IMR-90 (cell line): ENCODE measurements around the gene NT5C. TPM values are rescaled to one million over a fixed set of nuclear protein-coding genes. Genes with fewer than 3 reads are reported as not detected.

Experiments
- ATAC-seq: fragments of 200-7000 bp; cut with Tn5 transposase; 2 replicates; pipeline ENCODE4 v1.9.1; 2020; ENCODE audit warnings: low read depth, mild to moderate bottlenecking, moderate library complexity
- BruUV-seq: library from RNA; stranded (reverse); fragments of 400-500 nt; replicated peaks from 2 replicates; lab custom pipeline; 2021; lab: Mats Ljungman, UMichigan
- CTCF ChIA-PET: fragments of 300-600 bp; formaldehyde crosslinking; extraction: SDS; loops from one replicate; lab custom pipeline; 2021; ENCODE audit warnings: antibody characterized with exemption; lab: Yijun Ruan, JAX
- POLR2A ChIA-PET: fragments of 300-600 bp; sonication (Branson Sonifier 250); formaldehyde crosslinking; loops from one replicate; lab custom pipeline; 2022; ENCODE audit warnings: antibody characterized with exemption; ENCODE audit not compliant: unreplicated experiment; lab: Charles Lee
- DNase-seq: peaks from one replicate; pipeline ENCODE4 v3.0.0; 2013
- H2AFZ ChIP-seq: replicated peaks from 2 replicates; pipeline ENCODE3; 2013; ENCODE audit warnings: low read length, mild to moderate bottlenecking; ENCODE audit not compliant: poor library complexity
- H2AK5ac ChIP-seq: 2 replicates; pipeline ENCODE4 v1.6.1; 2013; ENCODE audit warnings: low read depth, low read length, inconsistent platforms
- H2AK9ac ChIP-seq: replicated peaks from 2 replicates; pipeline ENCODE3; 2013; ENCODE audit warnings: mild to moderate bottlenecking, low read depth, low read length, moderate library complexity; ENCODE audit not compliant: poor library complexity
- H2BK120ac ChIP-seq: 2 replicates; pipeline ENCODE4 v1.6.1; 2013; ENCODE audit warnings: low read depth, low read length, inconsistent platforms
- H2BK15ac ChIP-seq: 3 replicates; pipeline ENCODE4 v1.6.1; 2013; ENCODE audit warnings: low read depth, low read length, inconsistent platforms
- H2BK20ac ChIP-seq: 2 replicates; pipeline ENCODE4 v1.6.1; 2013; ENCODE audit warnings: low read depth, mild to moderate bottlenecking, inconsistent platforms, low read length, moderate library complexity
- H2BK5ac ChIP-seq: 2 replicates; pipeline ENCODE4 v1.6.1; 2013; ENCODE audit warnings: mild to moderate bottlenecking, low read depth, low read length, inconsistent platforms; ENCODE audit not compliant: poor library complexity, severe bottlenecking
- H3K14ac ChIP-seq: replicated peaks from 2 replicates; pipeline ENCODE4 v1.6.1; 2013; ENCODE audit warnings: low read depth, low read length, inconsistent platforms
- H3K18ac ChIP-seq: 2 replicates; pipeline ENCODE4 v1.6.1; 2013; ENCODE audit warnings: low read depth, low read length, control low read depth
- H3K23ac ChIP-seq: 2 replicates; pipeline ENCODE4 v1.6.1; 2013; ENCODE audit warnings: low read depth, low read length, inconsistent platforms
- H3K27ac ChIP-seq: 2 replicates; pipeline ENCODE4 v1.5.1; 2013; ENCODE audit warnings: mild to moderate bottlenecking, control low read depth, low read length; ENCODE audit not compliant: insufficient read depth
- H3K27me3 ChIP-seq: 2 replicates; pipeline ENCODE4 v1.6.1; 2013; ENCODE audit warnings: low read length; ENCODE audit not compliant: control insufficient read depth, insufficient read depth
- H3K36me3 ChIP-seq: 2 replicates; pipeline ENCODE4 v1.6.1; 2013; ENCODE audit warnings: low read length, mixed read lengths; ENCODE audit not compliant: control insufficient read depth, insufficient read depth
- H3K4ac ChIP-seq: 2 replicates; pipeline ENCODE4 v1.6.1; 2013; ENCODE audit warnings: low read depth, low read length, inconsistent platforms
- H3K4me1 ChIP-seq: 2 replicates; pipeline ENCODE4 v1.6.1; 2013; ENCODE audit warnings: low read length, mixed read lengths; ENCODE audit not compliant: control insufficient read depth, insufficient read depth
- H3K4me2 ChIP-seq: 2 replicates; pipeline ENCODE4 v1.6.1; 2013; ENCODE audit warnings: low read depth, mild to moderate bottlenecking, control low read depth, low read length, moderate library complexity
- H3K4me3 ChIP-seq: 2 replicates; pipeline ENCODE4 v1.5.1; 2013; ENCODE audit warnings: low read depth, mild to moderate bottlenecking, control low read depth, low read length, moderate library complexity; ENCODE audit not compliant: insufficient read depth
- H3K56ac ChIP-seq: 2 replicates; pipeline ENCODE4 v1.6.1; 2013; ENCODE audit warnings: low read length, inconsistent platforms; ENCODE audit not compliant: insufficient read depth; ENCODE audit errors: extremely low read depth
- H3K79me1 ChIP-seq, 2 experiments: 2 replicates each; pipeline ENCODE4 v1.6.1; 2013; ENCODE audit warnings: low read length in 2 of 2, inconsistent platforms in 1 of 2, low read depth in 1 of 2
- H3K9ac ChIP-seq: 2 replicates; pipeline ENCODE4 v1.6.1; 2013; ENCODE audit warnings: low read depth, low read length, control low read depth
- H3K9me1 ChIP-seq: 2 replicates; pipeline ENCODE4 v1.6.1; 2013; ENCODE audit warnings: low read length, inconsistent platforms; ENCODE audit not compliant: insufficient read depth
- H3K9me3 ChIP-seq: 2 replicates; pipeline ENCODE4 v1.6.1; 2013; ENCODE audit warnings: low read length; ENCODE audit not compliant: control insufficient read depth, insufficient read depth
- H4K20me1 ChIP-seq: 2 replicates; pipeline ENCODE4 v1.6.1; 2013; ENCODE audit warnings: low read length, inconsistent platforms; ENCODE audit not compliant: insufficient read depth
- H4K5ac ChIP-seq: 2 replicates; pipeline ENCODE4 v1.6.1; 2013; ENCODE audit warnings: mild to moderate bottlenecking, low read depth, low read length, control low read depth
- H4K8ac ChIP-seq, 2 experiments: 2 replicates each; pipeline ENCODE4 v1.6.1; 2013; ENCODE audit warnings: low read depth in 2 of 2, low read length in 2 of 2, control low read depth in 1 of 2, inconsistent platforms in 1 of 2
- H4K91ac ChIP-seq: 2 replicates; pipeline ENCODE4 v1.6.1; 2013; ENCODE audit warnings: low read depth, low read length, inconsistent platforms; ENCODE audit not compliant: insufficient read depth
- BHLHE40 ChIP-seq: fragments of 150-350 bp; IDR thresholded peaks from 2 replicates; pipeline ENCODE4 v1.6.1; 2016; ENCODE audit warnings: mild to moderate bottlenecking, low read depth, low read length
- CTCF ChIP-seq: conservative IDR thresholded peaks from 2 replicates; pipeline ENCODE4 v1.5.1; 2012; ENCODE audit warnings: mild to moderate bottlenecking, low read depth, low read length, improper control_type of control experiment
- ELK1 ChIP-seq: fragments of 150-350 bp; IDR thresholded peaks from 2 replicates; pipeline ENCODE4 v1.6.1; 2016; ENCODE audit warnings: low read depth, mild to moderate bottlenecking, low read length, moderate library complexity, borderline replicate concordance
- FOS ChIP-seq: fragments of 150-350 bp; IDR thresholded peaks from 2 replicates; pipeline ENCODE4 v1.6.1; 2016; ENCODE audit warnings: low read depth, low read length
- MAFK ChIP-seq: IDR thresholded peaks from 2 replicates; pipeline ENCODE4 v1.6.1; 2012; ENCODE audit warnings: low read depth, low read length, improper control_type of control experiment
- MAZ ChIP-seq: IDR thresholded peaks from 2 replicates; pipeline ENCODE4 v1.6.1; 2012; ENCODE audit warnings: low read depth, mild to moderate bottlenecking, low read length, improper control_type of control experiment, moderate library complexity, borderline replicate concordance
- NFE2L2 ChIP-seq: fragments of 150-350 bp; IDR thresholded peaks from 2 replicates; pipeline ENCODE4 v1.6.1; 2016; ENCODE audit warnings: low read depth, mild to moderate bottlenecking, low read length
- POLR2A ChIP-seq: IDR thresholded peaks from 2 replicates; pipeline ENCODE4 v1.6.1; 2012; ENCODE audit warnings: mild to moderate bottlenecking, low read depth, low read length
- RCOR1 ChIP-seq: IDR thresholded peaks from 2 replicates; pipeline ENCODE4 v1.6.1; 2012; ENCODE audit warnings: mild to moderate bottlenecking, low read length, improper control_type of control experiment; ENCODE audit not compliant: insufficient replicate concordance
- SMC3 ChIP-seq: fragments of 150-350 bp; IDR thresholded peaks from 2 replicates; pipeline ENCODE4 v1.6.1; 2016; ENCODE audit warnings: low read depth, mild to moderate bottlenecking, antibody characterized with exemption, low read length, moderate library complexity
- USF2 ChIP-seq: fragments of 150-350 bp; IDR thresholded peaks from 2 replicates; pipeline ENCODE4 v1.6.1; 2017; ENCODE audit warnings: mild to moderate bottlenecking, antibody characterized with exemption, low read length, low read depth
- WGBS, 2 experiments: methylation state at CpG; one replicate each; pipeline versions ENCODE4 v1.1.5 to v1.1.7; 2013; ENCODE audit warnings: missing lambda C conversion rate in 2 of 2; ENCODE audit not compliant: insufficient read length in 1 of 2; ENCODE audit errors: extremely low coverage in 2 of 2; 5-methylcytosine and 5-hydroxymethylcytosine counted together
- dilution Hi-C: fragments of 300-500 bp; cut with HindIII; formaldehyde crosslinking; loops from one replicate; pipeline ENCODE4 v1.14.3; 2018; ENCODE audit warnings: low sequenced_read_pairs; ENCODE audit not compliant: unreplicated experiment
- in situ Hi-C: fragments of 300-500 bp; cut with MboI; formaldehyde crosslinking; loops from 3 replicates; pipeline ENCODE4 v1.14.3; 2019; ENCODE audit warnings: low sequenced_read_pairs, inconsistent platforms, mixed read lengths
- intact Hi-C: fragments of 100-400 bp; cut with micrococcal nuclease; formaldehyde crosslinking; loops from 2 replicates; pipeline ENCODE4 v1.10.0; 2022
- polyA plus RNA-seq, 3 experiments: library from polyadenylated mRNA; depleted of rRNA; stranded (reverse); fragments of >200 nt; gene quantifications; 2 replicates each; pipeline ENCODE4 v1.2.3, GENCODE V29; 2012; ENCODE audit warnings: low replicate concordance in 1 of 3
- total RNA-seq: library from RNA; depleted of rRNA; stranded (reverse); fragments of >200 nt; gene quantifications from 2 replicates; pipeline ENCODE4 v1.2.3, GENCODE V29; 2012

Gene NT5C
- total and polyA plus RNA-seq, 2 of the 4 experiments (the other 2 are of a cell fraction): 24.0 to 44.6 TPM

GRCh38 chr17:75097865-75098264 lies 33.7 kb downstream of the NT5C start:
- Histone ChIP-seq H3K36me3 (peaks cover 9% of the 10 kb centered on the region), H3K27ac (no peak overlapping the region), H3K27me3 (no peaks in the 10 kb centered on the region), H2AFZ (no peak overlapping the region), H3K79me1 (peaks cover 0 to 8% of the 10 kb centered on the region in 2 experiments; a peak in 1 of 4 replicates), H3K4me1 (peaks cover 10% of the 10 kb centered on the region), H3K9me3 (no peaks in the 10 kb centered on the region), H3K23ac (no peak overlapping the region), H3K4me2 (no peak overlapping the region), H3K14ac (no peak overlapping the region), H2AK9ac (peak overlapping the region; percentile 42), H2AK5ac (peak overlapping the region; percentile 28; the same call in 1 of the 2 replicates), H3K9me1 (peaks cover 7% of the 10 kb centered on the region; the same call in 1 of the 2 replicates), H3K4me3 (no peak overlapping the region), H2BK20ac (no peak overlapping the region), H2BK120ac (no peak overlapping the region), H2BK5ac (no peak overlapping the region), H2BK15ac (no peak overlapping the region), H4K91ac (no peak overlapping the region), H3K4ac (no peak overlapping the region; the same call in 1 of the 2 replicates), H4K5ac (no peak overlapping the region), H4K20me1 (no peaks in the 10 kb centered on the region; the same call in none of the 2 replicates), H3K9ac (no peak overlapping the region), H4K8ac (no peak overlapping the region), H3K56ac (no peak overlapping the region), H3K18ac (no peak overlapping the region)
- dilution Hi-C loops: no loop called here
- DNase-seq (no peak), ATAC-seq (no peak)
- in situ Hi-C loops: no loop called here
- ChIA-PET CTCF (no interaction called here), POLR2A (no interaction called here)
- 92% methylated on average over 2 of the region's 7 CpGs; no CpG with 5 or more reads in 1 of the 2 experiments for WGBS, 2 experiments
- intact Hi-C loops: no loop called here
- BruUV-seq: no TSS peak
- no peak for TF ChIP-seq FOS
- no peak for TF ChIP-seq MAZ
- no peak for TF ChIP-seq CTCF
- no peak for TF ChIP-seq ELK1
- TF ChIP-seq MAFK: no peak
- TF ChIP-seq USF2: no peak
- no peak for TF ChIP-seq POLR2A
- TF ChIP-seq BHLHE40: no peak
- TF ChIP-seq SMC3: no peak
- TF ChIP-seq NFE2L2: no peak
- no peak for TF ChIP-seq RCOR1
